ENCODE data around the gene NT5DC4. TPM values are rescaled to one million over a fixed set of nuclear protein-coding genes. Genes with fewer than 3 reads are reported as not detected.

The NT5DC4 gene
- total and polyA plus RNA-seq, 3 donors from 2014 or later: 2.8 to 4.2 (median 2.9) TPM

DNA sequence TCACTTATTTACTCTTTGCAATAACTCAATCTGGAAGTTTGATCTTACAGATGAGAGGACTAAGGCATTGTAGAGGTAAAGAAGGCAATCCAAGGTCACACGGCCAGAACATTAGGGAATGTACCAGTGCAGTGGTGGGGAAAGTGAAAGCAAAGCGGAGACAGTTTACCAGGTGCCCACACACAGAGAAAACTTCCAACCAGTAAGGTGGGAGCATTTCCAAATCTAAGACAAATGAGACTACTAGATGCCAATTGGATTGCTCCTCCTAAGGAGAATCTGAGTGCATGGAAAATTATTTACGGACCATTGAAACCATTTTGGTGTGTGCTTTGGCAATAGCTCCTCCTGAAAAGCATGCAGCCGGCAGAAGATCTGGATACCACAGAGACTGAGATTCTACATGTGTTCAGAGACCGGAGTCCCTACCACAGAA lies 40.1 kb upstream of the NT5DC4 start:
- no peak for TF ChIP-seq POLR2A (IDR thresholded peaks at IDR 0.05)
- TF ChIP-seq, protein P1, sequence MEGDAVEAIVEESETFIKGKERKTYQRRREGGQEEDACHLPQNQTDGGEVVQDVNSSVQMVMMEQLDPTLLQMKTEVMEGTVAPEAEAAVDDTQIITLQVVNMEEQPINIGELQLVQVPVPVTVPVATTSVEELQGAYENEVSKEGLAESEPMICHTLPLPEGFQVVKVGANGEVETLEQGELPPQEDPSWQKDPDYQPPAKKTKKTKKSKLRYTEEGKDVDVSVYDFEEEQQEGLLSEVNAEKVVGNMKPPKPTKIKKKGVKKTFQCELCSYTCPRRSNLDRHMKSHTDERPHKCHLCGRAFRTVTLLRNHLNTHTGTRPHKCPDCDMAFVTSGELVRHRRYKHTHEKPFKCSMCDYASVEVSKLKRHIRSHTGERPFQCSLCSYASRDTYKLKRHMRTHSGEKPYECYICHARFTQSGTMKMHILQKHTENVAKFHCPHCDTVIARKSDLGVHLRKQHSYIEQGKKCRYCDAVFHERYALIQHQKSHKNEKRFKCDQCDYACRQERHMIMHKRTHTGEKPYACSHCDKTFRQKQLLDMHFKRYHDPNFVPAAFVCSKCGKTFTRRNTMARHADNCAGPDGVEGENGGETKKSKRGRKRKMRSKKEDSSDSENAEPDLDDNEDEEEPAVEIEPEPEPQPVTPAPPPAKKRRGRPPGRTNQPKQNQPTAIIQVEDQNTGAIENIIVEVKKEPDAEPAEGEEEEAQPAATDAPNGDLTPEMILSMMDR (IDR thresholded peaks at IDR 0.05): no peak
- Histone ChIP-seq H3K4me1 (no peaks in the 10 kb centered on the region), H3K36me3 (ENCODE audit: low read depth, missing control alignments) (no peaks in the 10 kb centered on the region), H3K4me3 (no peak overlapping the region), H3K27ac (no peak overlapping the region), H3K27me3 (no peaks in the 10 kb centered on the region), H3K9me3 (no peaks in the 10 kb centered on the region)
- WGBS, 2 donors: 82 to 86% methylated on average over 5 of the region's 5 CpGs
- intact Hi-C loops (cut with DNase I; ENCODE audit: low total_unique reads): no loop called here
- DNase-seq: no peak

DNA sequence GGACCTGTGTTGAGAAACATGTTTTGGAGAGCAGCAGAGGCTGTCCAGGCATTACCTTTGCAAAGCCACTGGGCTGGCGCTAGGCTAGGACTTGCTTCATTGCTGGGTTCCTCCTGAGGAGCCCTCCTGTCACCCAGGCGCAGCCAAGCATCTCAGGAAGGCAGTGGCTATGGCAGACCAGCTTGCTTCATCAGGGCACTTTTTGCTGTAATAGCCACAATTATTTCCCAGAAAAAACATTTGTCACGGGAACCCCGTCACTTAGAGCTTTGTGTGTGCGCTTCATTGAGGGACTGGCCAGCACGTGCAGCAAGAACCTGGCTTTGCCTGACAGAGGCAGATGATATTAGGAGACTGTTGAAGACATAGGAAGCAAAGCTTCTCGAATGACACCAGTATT lies 38.7 kb upstream of the NT5DC4 start:
- Histone ChIP-seq H3K4me3 (no peak overlapping the region), H3K4me1 (no peaks in the 10 kb centered on the region), H3K27ac (no peak overlapping the region), H3K27me3 (no peaks in the 10 kb centered on the region), H3K9me3 (no peaks in the 10 kb centered on the region), H3K36me3 (ENCODE audit: low read depth, missing control alignments) (no peaks in the 10 kb centered on the region)
- intact Hi-C loops (cut with DNase I; ENCODE audit: low total_unique reads): no loop called here
- TF ChIP-seq, protein P1 (IDR thresholded peaks at IDR 0.05): no peak
- no peak for TF ChIP-seq POLR2A (IDR thresholded peaks at IDR 0.05)
- WGBS, 2 donors: 86 to 88% methylated on average over 7 of the region's 7 CpGs
- DNase-seq: no peak

DNA sequence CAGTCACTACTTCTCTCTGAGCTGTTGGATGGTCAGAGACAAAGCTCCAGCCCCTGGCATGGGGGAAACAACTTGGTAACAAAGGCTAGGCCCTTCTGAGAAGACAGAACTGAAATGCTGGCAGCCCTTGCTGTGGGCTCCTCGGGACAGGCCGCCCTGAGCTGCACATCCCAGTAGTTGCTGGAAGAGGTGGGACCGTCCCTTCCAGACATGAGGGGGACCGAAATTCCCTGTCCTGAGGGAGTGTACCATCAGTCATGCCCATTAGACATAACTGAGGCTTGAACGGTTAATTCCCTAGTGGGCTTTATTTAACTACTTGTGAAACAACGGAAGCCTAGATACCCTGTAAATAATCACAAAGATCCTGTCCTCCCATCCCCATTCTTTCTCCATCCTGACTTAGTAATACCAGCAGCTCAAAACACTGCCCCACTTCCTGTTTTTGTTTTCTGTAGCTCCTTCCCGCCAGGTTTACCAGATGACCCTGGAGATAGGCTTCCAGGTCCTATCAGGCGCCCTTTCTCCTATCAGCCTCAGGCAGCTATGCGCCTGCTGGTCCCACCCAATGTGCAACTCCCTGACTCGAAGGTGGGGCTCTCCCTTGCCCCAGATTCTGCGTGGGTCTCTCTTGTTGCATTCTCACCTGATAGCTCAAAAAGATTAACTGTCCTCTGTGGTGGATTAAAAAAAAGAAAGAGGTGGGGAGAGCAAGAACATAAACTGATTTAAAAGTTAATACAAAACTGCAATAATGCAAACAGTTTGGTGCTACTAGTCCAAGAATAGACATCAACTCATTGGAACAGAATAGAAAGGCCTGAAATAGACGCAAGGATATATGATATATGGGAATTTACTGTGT lies 37.0 kb upstream of the NT5DC4 start:
- H3K4me1 ChIP-seq: no peaks in the 10 kb centered on the region
- DNase-seq: no peak
- no peak overlapping the region for H3K4me3 ChIP-seq
- intact Hi-C loops (cut with DNase I; ENCODE audit: low total_unique reads): no loop called here
- H3K9me3 ChIP-seq: no peaks in the 10 kb centered on the region
- H3K27ac ChIP-seq: no peak overlapping the region
- no peak for TF ChIP-seq POLR2A (IDR thresholded peaks at IDR 0.05)
- TF ChIP-seq, protein P1 (IDR thresholded peaks at IDR 0.05): no peak
- H3K27me3 ChIP-seq: no peaks in the 10 kb centered on the region
- no peaks in the 10 kb centered on the region for H3K36me3 ChIP-seq (ENCODE audit: low read depth, missing control alignments)
- 78% methylated on average over 12 of the region's 12 CpGs for WGBS, 2 donors

DNA sequence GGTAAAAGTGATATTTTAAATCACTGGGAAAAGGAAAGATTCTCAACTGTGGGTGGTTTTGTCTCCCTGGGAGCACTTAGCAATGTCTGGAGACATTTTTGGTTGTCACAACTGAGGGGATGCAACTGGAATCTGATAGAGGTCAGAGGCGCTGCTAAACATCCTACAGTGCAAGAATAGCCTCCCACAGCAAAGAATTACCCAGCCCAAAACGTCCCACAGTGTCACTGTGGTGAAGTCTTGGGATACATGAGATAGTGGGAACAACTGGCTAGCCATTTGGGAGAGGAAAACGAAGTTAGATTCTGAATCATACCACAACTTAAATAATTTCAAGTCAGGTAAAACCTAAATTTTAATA lies 36.4 kb upstream of the NT5DC4 start:
- no peak for DNase-seq
- WGBS, 2 donors: 67 to 73% methylated on average over 3 of the region's 3 CpGs
- intact Hi-C loops (cut with DNase I; ENCODE audit: low total_unique reads): no loop called here

More for the DNA sequence above, 36.4 kb upstream of the NT5DC4 start:
- no peak overlapping the region for H3K27ac ChIP-seq
- no peak overlapping the region for H3K4me3 ChIP-seq
- no peaks in the 10 kb centered on the region for H3K4me1 ChIP-seq
- TF ChIP-seq, protein P1 (IDR thresholded peaks at IDR 0.05): no peak
- TF ChIP-seq POLR2A (IDR thresholded peaks at IDR 0.05): no peak
- H3K36me3 ChIP-seq (ENCODE audit: low read depth, missing control alignments): no peaks in the 10 kb centered on the region
- H3K9me3 ChIP-seq: no peaks in the 10 kb centered on the region
- H3K27me3 ChIP-seq: no peaks in the 10 kb centered on the region

Data from testis (tissue), 3 donors.